ENCODE results near the gene TFAM.

Gene TFAM

DNA sequence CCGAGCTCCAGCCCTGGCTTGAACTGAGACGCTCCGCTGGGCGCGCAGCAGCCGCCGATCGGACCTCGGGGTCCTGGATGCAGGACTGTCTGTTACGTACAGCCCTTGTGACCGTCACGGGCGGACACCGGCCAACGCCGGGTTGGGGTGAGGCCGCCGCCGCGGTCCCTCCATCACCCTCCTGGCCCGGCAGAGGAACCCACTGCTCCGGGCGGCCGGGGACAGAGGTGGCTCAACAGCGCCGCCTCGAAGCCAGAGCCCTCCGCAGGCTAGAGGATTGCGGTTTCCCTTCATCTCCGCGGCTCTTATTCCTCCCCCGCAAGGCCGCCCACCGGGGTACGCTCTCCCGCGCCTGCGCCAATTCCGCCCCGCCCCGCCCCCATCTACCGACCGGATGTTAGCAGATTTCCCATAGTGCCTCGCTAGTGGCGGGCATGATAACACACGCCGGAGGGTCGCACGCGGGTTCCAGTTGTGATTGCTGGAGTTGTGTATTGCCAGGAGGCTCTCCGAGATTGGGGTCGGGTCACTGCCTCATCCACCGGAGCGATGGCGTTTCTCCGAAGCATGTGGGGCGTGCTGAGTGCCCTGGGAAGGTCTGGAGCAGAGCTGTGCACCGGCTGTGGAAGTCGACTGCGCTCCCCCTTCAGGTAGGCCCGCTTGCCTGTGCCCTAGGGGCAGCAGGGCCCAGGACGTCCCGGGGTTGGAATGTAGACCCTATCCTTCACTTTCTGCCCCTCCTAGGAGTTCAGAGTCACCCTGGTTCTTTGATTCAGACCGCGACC, at the start of gene TFAM:
Gene TFAM, plus strand, starts transcription at position 412 of the 785 bp plus-strand sequence. Its CDS starts 138 bp downstream, at position 550.
- DNase-seq, result peak; percentile 90

GRCh38 chr10:58336242-58336641, 49.0 kb upstream of the TFAM start:
- DNase-seq, result no peak

- no peak for DNase-seq
Measured at GRCh38 chr10:58341422-58341821, 43.8 kb upstream of the TFAM start.

GRCh38 chr10:58341947-58342346, 43.3 kb upstream of the TFAM start:
- no peak for DNase-seq

DNA sequence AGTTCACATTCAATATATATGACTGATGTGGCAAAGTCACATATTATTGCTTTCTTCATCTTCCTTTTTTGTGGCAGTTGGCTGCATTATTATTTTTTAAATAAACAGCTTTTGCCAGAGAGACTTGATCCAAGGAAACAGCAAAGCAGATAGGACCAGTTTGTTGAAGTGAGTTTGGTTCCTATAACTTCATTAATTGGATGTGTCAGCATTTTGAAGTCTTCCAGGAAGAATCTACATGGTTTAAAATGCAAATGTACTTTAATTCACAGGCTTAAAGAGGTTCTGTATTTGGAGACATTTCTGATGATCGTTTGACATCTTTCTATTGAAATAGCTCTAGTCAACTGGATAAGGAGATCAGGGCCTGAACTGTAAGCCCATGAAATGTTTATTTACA, 37.2 kb upstream of the TFAM start:
- no peak for DNase-seq

- DNase-seq, result no peak
Measured at GRCh38 chr10:58348571-58349033, 36.6 kb upstream of the TFAM start.

DNA sequence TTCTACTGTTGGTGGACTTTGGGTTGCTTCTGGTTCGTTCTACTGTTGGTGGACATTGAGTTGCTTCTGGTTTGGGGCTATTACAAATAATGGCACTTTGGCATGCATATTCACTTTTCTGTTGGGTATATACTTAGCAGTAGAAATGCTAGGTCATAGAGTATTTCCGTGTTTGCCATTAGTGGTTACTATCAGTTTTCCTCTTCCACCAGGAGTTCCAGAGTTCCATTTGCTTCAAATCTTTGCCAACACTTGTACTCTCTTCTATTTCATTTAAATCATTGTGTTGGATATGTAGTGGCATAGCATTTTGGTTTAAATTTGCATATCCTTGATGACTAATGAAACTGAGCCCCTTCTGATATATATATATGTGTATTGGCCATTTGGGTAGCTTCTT, 35.2 kb upstream of the TFAM start:
- no peak for DNase-seq

DNA sequence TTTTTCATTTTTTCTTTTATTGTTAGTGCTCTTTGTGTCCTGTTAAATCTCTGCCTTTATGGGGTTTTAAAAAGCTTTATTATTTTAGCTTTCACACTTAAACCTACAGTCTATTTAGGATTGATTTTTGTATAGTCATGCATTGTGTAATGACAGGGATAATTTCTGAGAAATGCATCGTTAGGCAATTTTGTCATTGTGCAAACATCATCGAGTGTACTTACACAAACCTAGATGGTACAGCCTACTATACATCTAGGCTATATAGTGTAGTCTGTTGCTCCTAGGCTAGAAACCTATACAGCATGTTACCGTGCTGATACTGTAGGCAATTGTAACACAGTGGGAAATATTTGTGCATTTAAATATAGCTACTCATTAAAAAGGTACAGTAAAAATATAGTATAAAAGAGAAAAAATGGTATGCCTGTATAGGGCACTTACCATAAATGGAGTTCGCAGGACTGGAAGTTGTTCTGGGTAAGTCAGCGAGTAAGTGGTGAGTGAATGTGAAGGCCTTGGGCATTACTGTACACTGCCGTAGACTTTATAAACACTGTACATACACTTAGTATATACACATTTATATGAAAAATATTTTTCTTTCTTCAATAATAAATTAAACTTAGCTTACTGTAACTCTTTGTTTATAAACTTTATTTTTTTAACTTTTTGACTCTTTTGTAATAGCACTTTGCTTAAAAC, 34.4 kb upstream of the TFAM start:
- no peak for DNase-seq

DNA sequence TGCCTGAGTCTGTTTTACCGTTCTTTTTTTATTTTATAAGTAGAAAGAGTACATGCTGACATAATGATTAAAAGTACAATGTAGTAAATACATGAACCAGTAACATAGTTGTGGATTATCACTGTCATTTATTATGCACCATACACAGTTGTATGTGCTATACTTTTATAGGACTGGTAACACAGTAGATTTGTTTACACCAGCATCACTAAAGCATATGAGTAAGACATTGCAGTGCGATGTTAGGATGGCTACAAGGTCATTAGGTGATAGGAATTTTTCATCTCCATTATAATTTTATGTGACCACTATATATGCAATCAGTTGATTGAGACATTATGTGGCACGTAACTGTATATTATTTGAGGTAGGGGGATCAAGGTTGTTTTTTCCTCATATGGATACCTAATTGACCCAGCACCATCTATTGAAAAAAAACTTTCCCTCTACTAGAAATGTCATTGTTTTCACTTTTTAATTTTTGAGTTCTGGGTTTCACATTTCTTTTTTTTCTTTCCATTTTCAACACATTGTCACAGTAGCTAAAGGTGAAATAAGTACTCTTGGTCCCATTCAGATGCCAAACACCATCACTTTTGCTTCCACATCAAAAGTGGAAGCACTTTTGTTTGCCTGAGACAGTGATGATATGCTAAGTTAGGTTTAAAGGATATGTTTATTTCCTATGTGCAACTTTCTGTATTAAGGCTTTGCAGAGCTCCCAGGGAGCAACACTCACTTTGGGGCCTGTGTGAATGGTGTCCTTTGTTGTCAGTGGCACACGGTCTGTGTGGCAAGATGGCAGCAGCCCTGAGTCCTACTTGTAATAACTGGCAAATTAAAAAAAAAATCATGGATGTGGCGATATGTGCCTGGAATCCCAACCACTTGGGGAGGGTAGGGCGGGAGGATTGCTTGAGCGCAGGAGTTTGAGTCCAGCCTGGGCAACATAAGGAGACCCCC, 33.3 kb upstream of the TFAM start:
- DNase-seq, result no peak

- DNase-seq, result no peak
Measured at GRCh38 chr10:58352956-58353610, 32.1 kb upstream of the TFAM start.

DNA sequence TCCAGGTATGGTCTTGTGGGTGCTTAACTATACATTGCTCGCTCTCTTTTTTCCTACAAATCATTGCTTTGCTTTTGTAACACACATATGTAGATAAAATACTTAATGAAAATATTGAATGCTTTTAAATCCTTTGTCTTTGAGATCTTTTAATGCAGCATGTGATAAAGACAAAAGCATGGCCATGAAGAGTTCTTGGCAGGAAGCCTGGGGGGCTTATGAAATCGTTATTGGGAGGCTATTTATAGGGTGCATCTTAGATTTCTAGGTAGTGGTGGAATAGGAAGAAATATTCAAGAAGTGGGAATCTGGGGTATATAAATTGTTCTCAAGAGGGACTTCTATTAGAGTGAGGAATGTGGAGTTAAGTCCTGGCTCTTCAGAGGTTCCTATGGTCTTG, 28.5 kb upstream of the TFAM start:
- DNase-seq, result no peak

DNA sequence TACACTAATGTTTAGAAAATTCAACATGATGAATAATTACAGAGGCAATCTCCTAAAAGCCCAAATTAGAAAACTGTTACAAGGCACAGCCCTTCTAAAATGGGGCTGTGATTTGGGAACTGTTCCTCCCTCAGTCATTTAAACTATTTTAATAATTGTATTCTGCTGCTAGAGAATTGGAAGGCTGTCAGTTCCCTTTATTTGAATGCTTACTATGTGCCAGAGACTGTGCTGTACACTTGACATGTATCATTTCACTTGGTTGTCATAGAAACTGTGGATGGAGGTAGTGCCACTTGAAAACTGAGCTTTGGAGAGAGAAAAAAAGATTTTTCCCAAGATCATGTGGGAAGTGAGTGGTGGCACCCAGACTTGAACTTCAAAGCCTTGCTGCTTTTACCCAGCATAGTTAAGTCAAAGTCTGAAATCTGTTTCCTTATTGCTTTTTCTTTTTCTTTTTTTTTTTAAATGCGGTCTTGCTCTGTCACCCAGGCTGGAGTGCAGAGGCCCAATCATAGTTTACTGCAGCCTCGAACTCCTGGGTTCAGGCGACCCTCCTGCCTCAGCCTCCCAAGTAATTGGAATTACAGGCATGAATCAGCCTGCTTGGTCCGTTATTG, 26.8 kb upstream of the TFAM start:
- no peak for DNase-seq

GRCh38 chr10:58358947-58359346, 26.3 kb upstream of the TFAM start:
- no peak for DNase-seq

GRCh38 chr10:58359541-58359940, 25.7 kb upstream of the TFAM start:
- no peak for DNase-seq

DNA sequence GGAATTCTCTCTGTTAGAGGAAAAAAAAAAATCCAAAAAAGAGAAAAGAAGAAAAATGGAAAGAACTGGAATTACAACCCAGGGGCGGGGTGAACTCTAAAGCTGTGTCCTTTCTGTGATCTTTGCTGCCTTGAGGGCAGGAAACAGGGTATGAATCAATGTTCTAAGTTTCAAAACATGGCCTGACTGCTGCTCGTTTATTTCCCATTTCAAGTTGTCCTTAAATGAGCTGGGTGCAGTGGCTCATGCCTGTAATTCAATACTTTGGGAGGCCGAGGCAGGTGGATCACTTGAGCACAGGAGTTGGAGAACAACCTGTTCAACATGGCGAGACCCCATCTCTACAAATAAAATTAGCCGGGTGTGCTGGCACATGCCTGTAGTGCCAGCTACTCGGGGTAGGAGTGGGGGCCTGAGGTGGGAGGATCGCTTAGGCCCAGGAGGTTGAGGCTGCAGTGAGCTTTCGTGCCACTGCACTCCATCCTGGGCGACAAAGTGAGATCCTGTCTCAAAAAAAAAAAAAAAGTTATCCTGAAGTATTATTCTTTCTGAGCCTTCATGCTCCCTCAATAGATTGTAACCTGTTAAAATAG, 24.7 kb upstream of the TFAM start:
- no peak for DNase-seq

DNA sequence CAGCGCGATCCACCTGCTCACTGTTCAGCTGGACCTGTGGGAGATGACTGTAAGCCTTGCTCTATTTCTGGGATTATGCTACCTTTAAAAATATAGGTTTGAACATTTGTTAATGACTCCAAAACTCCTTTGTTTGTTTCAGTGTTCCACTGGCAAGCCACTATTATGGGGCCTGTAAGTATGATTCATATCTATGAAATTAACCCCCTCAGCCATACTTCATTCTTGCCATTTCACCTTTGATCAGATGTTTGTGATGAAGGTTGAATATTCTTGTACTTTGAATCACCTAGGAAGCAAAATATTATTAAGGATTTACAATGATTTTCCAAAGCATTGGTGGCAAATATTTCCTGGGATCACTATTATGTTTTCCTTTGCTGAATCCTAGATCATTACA, 23.9 kb upstream of the TFAM start:
- no peak for DNase-seq

DNA sequence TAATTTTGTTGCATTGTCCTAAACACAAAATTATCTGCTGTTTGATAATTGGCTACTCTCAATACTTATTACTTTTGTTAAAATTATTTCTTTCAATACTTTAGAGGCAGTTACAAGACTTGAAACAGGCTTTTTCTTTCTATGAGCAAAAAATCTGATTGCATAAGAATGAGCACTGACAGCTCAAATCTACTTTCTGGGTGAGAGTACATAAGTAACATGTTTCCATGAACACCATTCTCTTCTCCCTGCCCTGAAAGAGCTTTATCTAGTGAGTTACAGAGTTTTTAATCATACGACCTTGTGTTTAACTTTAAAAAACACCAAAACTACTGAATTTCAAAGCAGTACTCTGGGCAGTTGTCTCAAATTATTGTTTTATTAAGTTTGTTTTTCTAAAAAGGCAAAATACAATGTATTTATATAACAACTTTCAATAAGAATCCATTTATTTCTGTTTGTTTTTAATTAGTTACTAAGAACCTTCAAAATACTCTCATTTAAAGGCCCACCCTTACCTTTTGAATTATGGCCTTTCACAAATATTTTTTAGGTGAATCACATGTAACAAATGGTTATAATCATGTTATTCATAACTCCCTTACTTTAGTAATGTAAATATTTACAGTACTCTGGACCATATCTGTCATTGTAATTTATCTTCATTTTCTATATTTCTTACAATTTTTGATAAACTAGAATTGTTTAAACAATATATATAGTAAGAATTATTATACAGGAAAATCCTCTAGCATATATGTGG, 23.0 kb upstream of the TFAM start:
- DNase-seq, result no peak

DNA sequence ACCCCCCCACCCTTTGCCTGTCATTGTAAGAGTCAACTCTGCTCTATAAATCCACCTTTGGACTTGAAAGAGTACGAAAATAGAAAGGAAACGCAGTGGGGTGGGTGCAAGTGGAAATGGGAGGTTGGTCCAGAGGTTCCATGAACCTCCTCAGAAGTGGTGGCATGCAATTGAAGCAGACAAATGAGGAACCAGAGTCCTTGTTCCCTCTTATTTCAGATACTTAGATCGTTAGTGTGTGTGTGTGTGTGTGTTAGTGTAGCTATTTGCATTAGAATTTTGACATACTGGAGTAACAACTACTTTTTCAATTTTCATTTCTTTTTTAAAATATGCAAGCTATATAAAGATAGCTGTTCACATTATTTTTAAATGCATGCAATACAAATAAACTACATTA, 18.1 kb upstream of the TFAM start:
- no peak for DNase-seq

DNA sequence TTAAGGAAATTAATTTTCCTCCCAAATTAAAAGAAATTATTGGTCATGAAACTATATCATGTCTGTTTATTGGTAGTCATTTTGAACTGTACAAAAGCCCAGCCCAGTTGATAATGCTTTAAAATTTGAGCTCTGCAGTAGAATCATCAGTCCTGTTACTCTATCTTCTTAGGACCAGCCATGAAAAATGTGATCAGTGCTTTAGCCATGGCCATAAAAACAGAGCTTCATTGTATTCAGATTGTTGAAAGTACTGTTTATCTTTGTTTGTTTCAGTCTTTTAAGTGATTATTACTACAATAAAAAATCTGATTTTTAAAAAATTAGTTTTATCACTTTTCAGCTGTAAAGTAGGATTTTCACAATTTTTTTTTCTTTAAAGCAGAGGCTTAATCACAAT, 13.7 kb upstream of the TFAM start:
- no peak for DNase-seq

DNA sequence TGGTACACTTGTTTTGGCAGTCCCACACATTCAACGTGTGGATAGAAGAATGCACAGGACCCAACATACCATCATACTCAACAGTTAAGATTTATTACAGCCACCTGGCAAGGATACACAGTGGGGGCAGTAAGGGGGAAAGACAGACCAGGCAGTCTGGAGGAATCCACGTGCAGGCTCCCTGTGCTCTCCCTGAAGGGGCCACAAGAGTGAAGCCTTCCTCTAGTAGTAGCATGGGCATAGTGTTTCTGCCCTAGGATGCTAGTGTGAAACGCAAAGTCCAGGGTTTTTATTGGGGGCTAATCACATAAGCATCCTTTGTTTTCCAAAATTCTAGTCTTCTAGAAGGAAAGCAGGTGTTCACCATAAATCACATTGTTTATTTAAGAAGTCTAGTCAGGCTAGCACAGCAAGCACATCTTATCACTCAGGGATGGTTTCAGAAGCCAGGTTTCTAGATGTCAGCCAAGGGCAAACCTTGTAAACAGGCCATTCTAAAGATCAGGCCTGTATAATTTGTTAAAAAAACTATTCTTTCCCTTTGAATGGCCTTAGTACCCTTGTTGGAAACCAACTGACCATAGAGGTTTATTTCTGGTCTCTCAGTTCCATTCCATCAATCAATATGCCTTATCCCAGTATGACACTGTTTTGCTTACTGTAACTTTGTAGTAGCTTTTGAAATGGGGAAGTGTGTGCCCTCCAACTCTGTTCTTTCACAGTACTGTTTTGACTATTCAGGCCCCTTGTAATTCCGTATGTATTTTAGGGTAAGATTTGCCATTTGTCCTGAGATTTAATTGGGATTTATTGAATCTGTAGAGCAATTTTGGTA, 12.4 kb upstream of the TFAM start:
- no peak for DNase-seq
